Measurements from ENCODE around the gene SLC7A11. TPM values are rescaled to one million over a fixed set of nuclear protein-coding genes. Genes with fewer than 3 reads are reported as not detected.

SLC7A11 gene
- total RNA-seq, 4 donors from 2014 or later, result 0.61 to 1.2 (median 0.73) TPM

DNA sequence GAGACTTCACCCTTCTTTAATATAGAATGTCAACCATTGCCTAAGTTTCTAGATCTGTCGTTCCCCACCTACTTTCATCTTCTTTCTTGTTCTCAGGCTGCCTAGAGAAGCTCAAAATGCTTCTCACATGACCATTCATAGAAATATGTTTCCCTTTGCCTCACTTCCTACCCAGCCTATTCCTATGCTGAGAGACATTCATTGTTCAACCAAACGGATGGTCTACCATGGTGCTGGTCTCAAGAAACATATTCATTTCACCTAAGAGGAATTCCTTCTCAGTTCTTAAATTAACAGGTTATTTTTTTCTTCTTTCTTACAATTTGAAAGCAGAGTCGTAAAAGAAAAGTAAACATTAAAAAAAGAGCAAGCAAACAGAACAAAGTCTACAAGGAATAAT is 20.3 kb upstream of the SLC7A11 start:
- no peak for TF ChIP-seq POLR2A (IDR thresholded peaks at IDR 0.05)
- no peak for TF ChIP-seq CTCF (IDR thresholded peaks at IDR 0.05)
- 77 to 89% methylated on average over 3 of the region's 3 CpGs for WGBS, 2 donors
- DNase-seq (ENCODE audit: low spot score in 2 of 2), result no peak
- intact Hi-C loops (cut with DNase I; ENCODE audit: low total_unique reads), result no loop called here
- no peak overlapping the region for H3K4me3 ChIP-seq (ENCODE audit: low read depth, poor library complexity, severe bottlenecking)

DNA sequence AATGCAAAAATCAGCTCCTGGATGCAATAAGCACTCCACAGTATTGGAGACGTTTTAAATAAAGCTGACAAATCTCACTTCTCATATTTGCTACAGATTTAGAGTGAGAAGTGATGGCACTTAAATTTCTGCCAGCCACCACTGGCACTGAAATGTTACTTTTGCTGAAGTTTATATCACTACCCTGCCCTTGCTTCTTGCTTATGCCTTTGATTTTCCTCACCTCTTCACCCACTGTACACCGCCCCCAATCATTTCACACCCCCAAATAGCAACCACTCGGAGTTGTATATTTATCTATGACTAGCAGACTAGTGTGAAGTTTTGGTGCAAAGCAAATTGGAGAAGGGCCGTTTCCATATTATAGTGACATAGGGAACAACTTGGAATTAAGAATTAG is 19.9 kb upstream of the SLC7A11 start:
- WGBS, 2 donors, result 80 to 89% methylated on average over 4 of the region's 4 CpGs
- H3K4me3 ChIP-seq (ENCODE audit: low read depth, poor library complexity, severe bottlenecking), result no peak overlapping the region
- no peak for DNase-seq (ENCODE audit: low spot score in 2 of 2)
- intact Hi-C loops (cut with DNase I; ENCODE audit: low total_unique reads), result no loop called here
- TF ChIP-seq POLR2A (IDR thresholded peaks at IDR 0.05), result no peak

GRCh38 chr4:138259824-138260223 is 17.7 kb upstream of the SLC7A11 start:
- no peak for DNase-seq (ENCODE audit: low spot score in 2 of 2)
- intact Hi-C loops (cut with DNase I; ENCODE audit: low total_unique reads), result no loop called here
- TF ChIP-seq CTCF (IDR thresholded peaks at IDR 0.05) (no peak), POLR2A (IDR thresholded peaks at IDR 0.05) (no peak)
- no peak overlapping the region for H3K4me3 ChIP-seq (ENCODE audit: low read depth, poor library complexity, severe bottlenecking)
- WGBS, 2 donors, result 17 to 27% methylated on average over 2 of the region's 2 CpGs

DNA sequence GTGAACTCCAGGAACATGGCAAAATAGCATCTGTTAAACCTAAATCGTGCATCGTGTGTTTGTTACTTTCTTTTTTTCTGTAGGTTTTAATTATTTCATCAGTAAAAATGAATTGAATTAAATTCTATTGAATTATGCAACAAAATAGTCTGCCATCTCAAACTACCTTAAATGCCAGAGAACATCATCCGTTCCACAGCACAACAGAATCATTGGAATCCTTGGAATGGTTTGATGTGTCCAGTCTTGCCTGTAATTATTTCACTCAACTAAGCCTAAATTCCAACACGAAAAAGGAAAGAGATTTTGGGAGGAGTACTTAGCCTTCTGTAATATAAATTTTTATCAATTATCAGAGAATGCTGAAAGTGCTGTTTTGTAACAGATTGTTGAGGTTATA is 17.1 kb upstream of the SLC7A11 start:
- 38% methylated on average over 4 of the region's 4 CpGs for WGBS, 2 donors

DNA sequence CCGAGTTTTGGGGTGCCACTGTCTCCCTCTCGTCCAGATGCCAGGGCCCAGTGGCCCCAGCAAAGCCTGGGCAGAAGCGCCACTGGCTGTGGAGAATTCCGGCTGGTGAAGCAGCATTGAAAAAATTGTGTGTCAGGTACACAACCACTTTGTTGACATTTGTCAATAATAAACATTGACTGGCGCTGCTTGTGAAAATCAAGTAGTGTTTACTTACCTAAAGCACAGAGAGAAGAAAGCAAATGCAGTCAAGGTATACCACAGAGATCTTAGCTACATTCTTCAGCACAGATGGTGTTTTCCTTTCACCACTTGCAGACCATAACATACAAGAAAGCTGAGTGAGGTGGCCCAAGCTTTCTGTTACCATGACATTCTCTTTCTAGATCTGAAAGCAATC is 14.5 kb upstream of the SLC7A11 start:
- intact Hi-C loops (cut with DNase I; ENCODE audit: low total_unique reads), result no loop called here
- no peak overlapping the region for H3K4me3 ChIP-seq (ENCODE audit: low read depth, poor library complexity, severe bottlenecking)
- TF ChIP-seq CTCF (IDR thresholded peaks at IDR 0.05) (no peak), POLR2A (IDR thresholded peaks at IDR 0.05) (no peak)
- 90 to 97% methylated on average over 5 of the region's 5 CpGs for WGBS, 2 donors
- no peak for DNase-seq (ENCODE audit: low spot score in 2 of 2)

More for the DNA sequence above, 17.1 kb upstream of the SLC7A11 start:
- no peak for DNase-seq (ENCODE audit: low spot score in 2 of 2)
- no peak for TF ChIP-seq CTCF (IDR thresholded peaks at IDR 0.05)
- no peak overlapping the region for H3K4me3 ChIP-seq (ENCODE audit: low read depth, poor library complexity, severe bottlenecking)
- intact Hi-C loops (cut with DNase I; ENCODE audit: low total_unique reads), result no loop called here

DNA sequence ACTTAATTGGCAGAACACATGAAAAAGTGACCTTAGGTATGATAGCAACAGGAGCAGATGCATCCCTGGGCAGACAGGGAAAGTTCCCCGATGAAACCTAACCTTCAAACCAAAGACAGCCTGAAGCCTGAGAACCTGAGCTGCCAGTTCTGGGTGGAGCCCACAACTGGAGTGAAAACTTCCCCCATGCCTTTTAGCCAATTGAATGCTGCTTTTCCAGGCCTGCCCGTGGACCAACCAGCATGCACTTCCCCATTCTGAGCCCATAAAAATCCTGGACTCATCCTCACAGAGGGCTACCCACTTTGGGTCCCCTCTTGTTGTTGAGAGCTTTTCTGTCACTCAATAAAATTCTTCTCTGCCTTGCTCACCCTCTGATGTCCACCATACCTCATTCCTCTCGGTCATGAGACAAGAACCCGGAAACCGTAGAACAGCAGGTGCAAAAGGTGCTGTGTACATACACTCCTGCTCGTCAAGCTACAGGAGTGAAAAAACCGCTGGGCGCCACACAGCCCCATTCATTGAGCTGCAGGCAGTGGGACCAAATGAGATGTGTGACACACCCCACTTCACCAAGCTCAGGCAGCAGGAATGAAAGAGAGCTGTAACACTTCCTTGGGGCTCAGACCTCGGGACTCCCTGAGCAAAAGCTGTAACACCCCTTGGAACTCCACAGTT is 13.9 kb upstream of the SLC7A11 start:
- no peak for DNase-seq (ENCODE audit: low spot score in 2 of 2)
- WGBS, 2 donors, result 81 to 90% methylated on average over 9 of the region's 9 CpGs
- intact Hi-C loops (cut with DNase I; ENCODE audit: low total_unique reads), result no loop called here
- H3K4me3 ChIP-seq (ENCODE audit: low read depth, poor library complexity, severe bottlenecking), result no peak overlapping the region
- TF ChIP-seq POLR2A (IDR thresholded peaks at IDR 0.05), result no peak
- no peak for TF ChIP-seq CTCF (IDR thresholded peaks at IDR 0.05)

Measured in lower leg skin (tissue), 4 donors.